IPS-15b (cell line): Measurements from ENCODE around the gene STMN1.
"Not testable (repeated sequence)": the region's sequence is repeated elsewhere in the genome, so short reads cannot be mapped to it uniquely, and the experiment has no call there.

ENCODE experiments used
- H3K27me3 ChIP-seq: one replicate; pipeline ENCODE4 v1.6.1; 2013; ENCODE audit warnings: low read length; ENCODE audit not compliant: control insufficient read depth, insufficient read depth
- H3K36me3 ChIP-seq: one replicate; pipeline ENCODE4 v1.6.1; 2013; ENCODE audit warnings: low read length; ENCODE audit not compliant: control insufficient read depth, insufficient read depth
- H3K4me1 ChIP-seq: one replicate; pipeline ENCODE4 v1.6.1; 2013; ENCODE audit warnings: mild to moderate bottlenecking, low read length; ENCODE audit not compliant: control insufficient read depth, insufficient read depth
- H3K4me3 ChIP-seq: one replicate; pipeline ENCODE4 v1.5.1; 2013; ENCODE audit warnings: low read depth, low read length
- H3K9ac ChIP-seq: one replicate; pipeline ENCODE4 v1.6.1; 2013; ENCODE audit warnings: low read depth, mild to moderate bottlenecking, low read length
- H3K9me3 ChIP-seq: one replicate; pipeline ENCODE4 v1.6.1; 2013; ENCODE audit warnings: mild to moderate bottlenecking, low read length; ENCODE audit not compliant: control insufficient read depth, insufficient read depth

Gene STMN1

GRCh38 chr1:25932811-25933400 is 26.7 kb upstream of the STMN1 start:
- H3K9ac ChIP-seq, H3K36me3 ChIP-seq, H3K4me3 ChIP-seq, H3K4me1 ChIP-seq, H3K9me3 ChIP-seq, H3K27me3 ChIP-seq: not testable (repeated sequence)

GRCh38 chr1:25932321-25932720 is 26.1 kb upstream of the STMN1 start:
- Histone ChIP-seq H3K4me1 (peaks cover 2% of the 10 kb centered on the region), H3K4me3 (no peak overlapping the region), H3K9me3 (no peaks in the 10 kb centered on the region), H3K27me3 (peaks cover 2% of the 10 kb centered on the region), H3K9ac (no peak overlapping the region), H3K36me3 (no peaks in the 10 kb centered on the region)

GRCh38 chr1:25929016-25929415 is 22.8 kb upstream of the STMN1 start:
- no peaks in the 10 kb centered on the region for H3K36me3 ChIP-seq
- H3K4me3 ChIP-seq, result no peak overlapping the region
- peaks cover 6% of the 10 kb centered on the region for H3K27me3 ChIP-seq
- H3K9ac ChIP-seq, result no peak overlapping the region
- H3K9me3 ChIP-seq, result no peaks in the 10 kb centered on the region
- peaks cover 6% of the 10 kb centered on the region for H3K4me1 ChIP-seq

- Histone ChIP-seq H3K4me3 (no peak overlapping the region), H3K9ac (no peak overlapping the region), H3K36me3 (no peaks in the 10 kb centered on the region), H3K9me3 (no peaks in the 10 kb centered on the region), H3K27me3 (peaks cover 6% of the 10 kb centered on the region), H3K4me1 (peaks cover 6% of the 10 kb centered on the region)
Measured at GRCh38 chr1:25927521-25928265, 21.5 kb upstream of the STMN1 start.

- H3K4me3 ChIP-seq, result no peak overlapping the region
- H3K27me3 ChIP-seq, result peaks cover 6% of the 10 kb centered on the region
- H3K9me3 ChIP-seq, result no peaks in the 10 kb centered on the region
- H3K4me1 ChIP-seq, result peaks cover 11% of the 10 kb centered on the region
- peak overlapping the region; percentile 55 for H3K9ac ChIP-seq
- no peaks in the 10 kb centered on the region for H3K36me3 ChIP-seq
Measured at GRCh38 chr1:25926731-25927496, 20.7 kb upstream of the STMN1 start.

GRCh38 chr1:25924454-25924853 is 18.2 kb upstream of the STMN1 start:
- Histone ChIP-seq H3K9ac (no peak overlapping the region), H3K4me1 (peaks cover 13% of the 10 kb centered on the region), H3K36me3 (no peaks in the 10 kb centered on the region), H3K4me3 (no peak overlapping the region), H3K9me3 (no peaks in the 10 kb centered on the region), H3K27me3 (peaks cover 3% of the 10 kb centered on the region)

GRCh38 chr1:25922971-25923552 is 16.8 kb upstream of the STMN1 start:
- Histone ChIP-seq H3K9me3 (no peaks in the 10 kb centered on the region), H3K27me3 (peaks cover 3% of the 10 kb centered on the region), H3K4me3 (peak overlapping the region; percentile 81), H3K9ac (peak overlapping the region; percentile 82), H3K36me3 (no peaks in the 10 kb centered on the region), H3K4me1 (peaks cover 13% of the 10 kb centered on the region)

GRCh38 chr1:25922056-25922970 is 16.1 kb upstream of the STMN1 start:
- peaks cover 3% of the 10 kb centered on the region for H3K27me3 ChIP-seq
- H3K4me3 ChIP-seq, result peak overlapping the region; percentile 81
- H3K4me1 ChIP-seq, result peaks cover 14% of the 10 kb centered on the region
- H3K9me3 ChIP-seq, result no peaks in the 10 kb centered on the region
- H3K9ac ChIP-seq, result peak overlapping the region; percentile 82
- no peaks in the 10 kb centered on the region for H3K36me3 ChIP-seq

GRCh38 chr1:25918615-25919014 is 12.4 kb upstream of the STMN1 start:
- H3K36me3 ChIP-seq, result no peaks in the 10 kb centered on the region
- no peaks in the 10 kb centered on the region for H3K9me3 ChIP-seq
- H3K27me3 ChIP-seq, result no peaks in the 10 kb centered on the region
- H3K9ac ChIP-seq, result no peak overlapping the region
- H3K4me3 ChIP-seq, result no peak overlapping the region
- H3K4me1 ChIP-seq, result peaks cover 9% of the 10 kb centered on the region

- no peaks in the 10 kb centered on the region for H3K36me3 ChIP-seq
- H3K9ac ChIP-seq, result no peak overlapping the region
- H3K4me1 ChIP-seq, result peaks cover 9% of the 10 kb centered on the region
- no peaks in the 10 kb centered on the region for H3K9me3 ChIP-seq
- no peaks in the 10 kb centered on the region for H3K27me3 ChIP-seq
- no peak overlapping the region for H3K4me3 ChIP-seq
Measured at GRCh38 chr1:25917996-25918395, 11.8 kb upstream of the STMN1 start.

GRCh38 chr1:25916460-25916859 is 10.2 kb upstream of the STMN1 start:
- Histone ChIP-seq H3K4me3 (no peak overlapping the region), H3K4me1 (peaks cover 2% of the 10 kb centered on the region), H3K9ac (no peak overlapping the region), H3K9me3 (no peaks in the 10 kb centered on the region), H3K27me3 (no peaks in the 10 kb centered on the region), H3K36me3 (no peaks in the 10 kb centered on the region)
